Activated naive CD8-positive, alpha-beta T cell treated with anti-CD3 and anti-CD28 coated beads, Interleukin-2, amount 50 U/mL, for 24 hours (primary cell): ENCODE data around the gene SLC25A25.
A peak's percentile ranks its signal among the peaks of the same experiment; 100 is the strongest.
"Not testable (repeated sequence)": the region's sequence is repeated elsewhere in the genome, so short reads cannot be mapped to it uniquely, and the experiment has no call there.

Experiments
- ATAC-seq: fragments of 150-1000 bp; cut with Tn5 transposase; one replicate; pipeline ENCODE4 v1.10.0; 2021
- DNase-seq: peaks from one replicate; pipeline ENCODE4 v3.0.0; 2021
- H3K27ac Mint-ChIP-seq: one replicate; pipeline ENCODE4 v1.8.0; 2021; ENCODE audit warnings: mild to moderate bottlenecking, mixed read lengths
- H3K27me3 Mint-ChIP-seq: one replicate; pipeline ENCODE4 v1.8.0; 2021; ENCODE audit warnings: mixed read lengths
- H3K36me3 Mint-ChIP-seq: one replicate; pipeline ENCODE4 v1.8.0; 2021; ENCODE audit warnings: low read depth, mixed read lengths
- H3K4me1 Mint-ChIP-seq: one replicate; pipeline ENCODE4 v1.8.0; 2021; ENCODE audit warnings: mixed read lengths
- H3K4me3 Mint-ChIP-seq: one replicate; pipeline ENCODE4 v1.8.0; 2021; ENCODE audit warnings: mild to moderate bottlenecking, moderate library complexity, mixed read lengths
- H3K9me3 Mint-ChIP-seq: one replicate; pipeline ENCODE4 v1.8.0; 2021; ENCODE audit warnings: mixed read lengths

SLC25A25 gene

DNA sequence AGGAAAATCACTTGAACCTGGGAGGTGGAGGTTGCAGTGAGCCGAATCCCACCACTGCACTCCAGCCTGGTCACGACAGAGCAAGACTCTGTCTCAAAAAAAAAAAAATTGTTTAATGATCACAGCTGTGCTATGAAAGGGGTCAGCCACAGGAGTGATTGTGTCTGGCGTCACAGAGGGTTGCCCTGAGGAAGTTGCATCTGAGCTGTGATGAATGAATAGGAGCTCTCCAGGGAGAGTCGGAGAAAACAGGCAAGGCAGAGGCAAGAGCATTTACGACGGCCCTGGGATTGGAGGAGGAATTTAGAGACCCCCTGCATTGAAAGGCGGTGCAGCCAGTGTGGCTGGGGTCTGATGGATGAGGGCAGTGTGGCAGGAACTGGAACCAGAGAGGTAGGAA, 26.0 kb upstream of the SLC25A25 start:
- Mint-ChIP-seq H3K36me3 (no peaks in the 10 kb centered on the region), H3K4me1 (peaks cover 12% of the 10 kb centered on the region), H3K9me3 (no peaks in the 10 kb centered on the region), H3K27ac (no peak overlapping the region), H3K27me3 (no peaks in the 10 kb centered on the region), H3K4me3 (no peak overlapping the region)
- ATAC-seq (no peak), DNase-seq (no peak)

DNA sequence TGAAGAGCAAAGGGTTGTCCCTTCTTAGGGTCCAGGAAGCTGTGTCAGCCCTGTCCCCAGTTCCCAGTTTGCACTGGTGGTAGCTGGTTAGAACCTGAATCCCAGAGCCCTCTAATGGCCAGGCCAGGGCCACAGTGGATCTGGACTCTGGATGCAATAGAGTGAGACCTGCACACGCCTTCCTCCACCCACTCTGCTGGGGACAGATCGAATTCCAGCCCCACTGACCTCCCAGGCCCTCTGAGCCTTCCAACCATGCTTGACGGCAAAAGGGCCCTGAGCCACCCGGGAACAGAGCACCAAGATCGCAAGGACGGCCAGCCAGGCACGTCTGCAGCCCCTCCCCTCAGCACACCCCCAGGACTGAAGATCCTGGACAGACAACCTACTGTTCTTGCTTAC, 24.6 kb upstream of the SLC25A25 start:
- Mint-ChIP-seq H3K36me3 (no peaks in the 10 kb centered on the region), H3K27ac (no peak overlapping the region), H3K27me3 (no peaks in the 10 kb centered on the region), H3K4me3 (no peak overlapping the region), H3K9me3 (no peaks in the 10 kb centered on the region), H3K4me1 (peaks cover 12% of the 10 kb centered on the region)
- DNase-seq: no peak
- no peak for ATAC-seq

DNA sequence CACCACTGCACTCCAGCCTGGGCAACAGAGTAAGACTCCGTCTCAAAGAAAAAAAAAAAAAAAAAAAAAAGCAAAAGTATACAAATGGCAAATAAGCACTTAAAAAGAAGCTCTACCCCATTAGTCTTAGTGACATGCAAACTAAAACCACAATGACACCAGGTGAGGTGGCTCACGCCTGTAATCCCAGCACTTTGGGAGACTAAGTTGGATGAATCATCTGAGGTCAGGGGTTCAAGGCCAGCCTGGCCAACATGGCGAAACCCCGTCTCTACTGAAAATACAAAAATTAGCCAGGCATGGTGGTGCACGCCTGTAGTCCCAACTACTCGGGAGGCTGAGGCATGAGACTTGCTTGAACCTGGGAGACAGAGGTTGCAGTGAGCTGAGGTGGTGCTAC, 22.6 kb upstream of the SLC25A25 start:
- peaks cover 12% of the 10 kb centered on the region for H3K4me1 Mint-ChIP-seq
- H3K36me3 Mint-ChIP-seq, DNase-seq, ATAC-seq, H3K27ac Mint-ChIP-seq, H3K9me3 Mint-ChIP-seq, H3K4me3 Mint-ChIP-seq, H3K27me3 Mint-ChIP-seq: not testable (repeated sequence)

GRCh38 chr9:128045831-128046230, 22.2 kb upstream of the SLC25A25 start:
- Mint-ChIP-seq H3K36me3 (no peaks in the 10 kb centered on the region), H3K4me3 (no peak overlapping the region), H3K9me3 (no peaks in the 10 kb centered on the region), H3K27ac (no peak overlapping the region), H3K27me3 (peaks cover 2% of the 10 kb centered on the region), H3K4me1 (peaks cover 12% of the 10 kb centered on the region)
- DNase-seq: no peak
- no peak for ATAC-seq

DNA sequence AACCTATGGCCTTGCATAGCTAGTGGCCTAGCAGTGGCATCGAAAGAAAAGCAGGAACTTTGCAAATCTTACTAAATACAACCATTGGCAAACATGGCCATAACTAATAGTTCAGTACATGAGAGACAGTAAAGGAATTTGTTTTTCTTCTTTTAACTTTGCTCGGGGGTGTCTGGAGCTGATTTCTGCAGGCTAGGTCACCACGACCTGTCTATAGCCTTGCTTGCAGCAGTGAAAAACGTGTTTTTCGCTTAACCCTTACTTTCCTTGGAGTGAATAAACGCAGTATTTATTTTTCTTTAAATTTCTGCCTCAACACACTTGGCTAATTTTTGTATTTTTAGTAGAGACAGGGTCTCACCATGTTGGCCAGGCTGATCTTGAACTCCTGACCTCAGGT, 20.8 kb upstream of the SLC25A25 start:
- H3K36me3 Mint-ChIP-seq: no peaks in the 10 kb centered on the region
- DNase-seq (no peak), ATAC-seq (no peak)
- H3K4me1 Mint-ChIP-seq: peaks cover under 1% of the 10 kb centered on the region
- peaks cover 2% of the 10 kb centered on the region for H3K27me3 Mint-ChIP-seq
- no peak overlapping the region for H3K27ac Mint-ChIP-seq
- H3K4me3 Mint-ChIP-seq: no peak overlapping the region
- no peaks in the 10 kb centered on the region for H3K9me3 Mint-ChIP-seq

DNA sequence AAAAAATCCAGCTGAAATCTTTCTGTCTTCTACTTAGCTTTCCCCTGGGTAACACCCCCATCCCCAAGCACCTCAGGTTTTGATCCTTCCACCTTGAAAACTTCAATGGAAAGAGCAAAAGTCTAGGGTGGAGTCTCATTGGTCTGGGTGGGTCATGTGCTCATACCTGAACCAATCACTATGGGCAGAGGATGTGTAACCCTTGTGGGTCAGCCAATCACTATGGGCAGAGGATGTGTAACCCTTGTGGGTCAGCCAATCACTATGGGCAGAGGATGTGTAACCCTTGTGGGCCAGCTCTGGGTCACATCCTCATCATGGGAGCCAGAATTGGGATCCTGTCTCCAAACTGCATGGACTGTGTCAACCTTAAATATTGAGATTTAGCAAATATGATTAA, 19.4 kb upstream of the SLC25A25 start:
- no peak for DNase-seq
- peak; percentile 76 for ATAC-seq

DNA sequence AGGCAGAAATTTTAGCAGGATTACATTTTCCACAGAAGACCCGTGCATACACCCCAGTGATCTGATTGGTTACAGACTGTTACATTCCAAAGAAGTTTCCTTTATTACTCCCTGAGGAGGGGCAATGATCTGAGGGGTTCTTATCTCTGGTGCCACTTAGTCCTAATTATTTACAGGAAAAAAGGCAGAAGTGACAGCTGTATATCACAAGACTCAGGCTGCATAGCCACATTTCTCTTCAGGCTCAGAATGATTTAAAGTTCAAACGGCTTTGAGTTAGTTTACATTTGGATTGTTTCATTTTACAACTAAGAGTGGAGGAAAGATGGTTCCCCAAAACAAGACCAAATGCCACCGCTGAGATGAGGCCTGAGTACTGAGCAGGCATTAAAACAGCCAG, 18.2 kb upstream of the SLC25A25 start:
- Mint-ChIP-seq H3K4me3 (no peak overlapping the region), H3K27me3 (peaks cover 2% of the 10 kb centered on the region), H3K9me3 (no peaks in the 10 kb centered on the region), H3K27ac (no peak overlapping the region), H3K36me3 (no peaks in the 10 kb centered on the region), H3K4me1 (peaks cover 1% of the 10 kb centered on the region)
- DNase-seq (no peak), ATAC-seq (no peak)

More for the DNA sequence above, 19.4 kb upstream of the SLC25A25 start:
- Mint-ChIP-seq H3K4me1 (no peaks in the 10 kb centered on the region), H3K27ac (no peak overlapping the region), H3K36me3 (no peaks in the 10 kb centered on the region), H3K9me3 (no peaks in the 10 kb centered on the region), H3K4me3 (no peak overlapping the region), H3K27me3 (peaks cover 2% of the 10 kb centered on the region)

GRCh38 chr9:128051932-128052709, 15.9 kb upstream of the SLC25A25 start:
- ATAC-seq (no peak), DNase-seq (no peak)
- no peaks in the 10 kb centered on the region for H3K9me3 Mint-ChIP-seq
- no peak overlapping the region for H3K27ac Mint-ChIP-seq
- no peak overlapping the region for H3K4me3 Mint-ChIP-seq
- peaks cover 2% of the 10 kb centered on the region for H3K27me3 Mint-ChIP-seq
- H3K4me1 Mint-ChIP-seq: peaks cover 1% of the 10 kb centered on the region
- no peaks in the 10 kb centered on the region for H3K36me3 Mint-ChIP-seq

- Mint-ChIP-seq H3K9me3 (no peaks in the 10 kb centered on the region), H3K36me3 (no peaks in the 10 kb centered on the region), H3K27ac (no peak overlapping the region), H3K4me1 (peaks cover 1% of the 10 kb centered on the region), H3K4me3 (no peak overlapping the region), H3K27me3 (peaks cover 1% of the 10 kb centered on the region)
- DNase-seq: no peak
- no peak for ATAC-seq
Observed at GRCh38 chr9:128053560-128053959, 14.5 kb upstream of the SLC25A25 start.

DNA sequence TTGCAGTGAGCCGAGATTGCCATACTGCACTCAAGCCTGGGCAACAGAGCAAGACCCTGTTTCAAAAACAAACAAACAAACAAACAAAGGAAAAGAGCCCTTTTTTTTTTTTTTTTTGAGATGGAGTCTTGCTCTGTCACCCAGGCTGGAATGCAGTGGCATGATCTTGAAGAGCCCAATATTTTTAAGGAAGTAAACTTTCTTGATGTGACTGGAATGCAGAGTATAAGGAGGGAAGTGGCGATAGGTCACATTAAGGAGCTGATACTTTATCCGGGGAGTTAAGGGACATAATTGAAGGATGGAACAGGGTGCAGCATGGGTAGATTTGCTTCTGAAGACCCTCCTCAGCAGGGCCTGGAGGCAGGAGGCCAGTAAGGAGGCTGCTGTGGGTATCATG, 13.9 kb upstream of the SLC25A25 start:
- Mint-ChIP-seq H3K27me3 (no peaks in the 10 kb centered on the region), H3K4me3 (no peak overlapping the region), H3K4me1 (peaks cover 1% of the 10 kb centered on the region), H3K27ac (no peak overlapping the region), H3K9me3 (no peaks in the 10 kb centered on the region), H3K36me3 (no peaks in the 10 kb centered on the region)
- no peak for DNase-seq
- ATAC-seq: no peak

DNA sequence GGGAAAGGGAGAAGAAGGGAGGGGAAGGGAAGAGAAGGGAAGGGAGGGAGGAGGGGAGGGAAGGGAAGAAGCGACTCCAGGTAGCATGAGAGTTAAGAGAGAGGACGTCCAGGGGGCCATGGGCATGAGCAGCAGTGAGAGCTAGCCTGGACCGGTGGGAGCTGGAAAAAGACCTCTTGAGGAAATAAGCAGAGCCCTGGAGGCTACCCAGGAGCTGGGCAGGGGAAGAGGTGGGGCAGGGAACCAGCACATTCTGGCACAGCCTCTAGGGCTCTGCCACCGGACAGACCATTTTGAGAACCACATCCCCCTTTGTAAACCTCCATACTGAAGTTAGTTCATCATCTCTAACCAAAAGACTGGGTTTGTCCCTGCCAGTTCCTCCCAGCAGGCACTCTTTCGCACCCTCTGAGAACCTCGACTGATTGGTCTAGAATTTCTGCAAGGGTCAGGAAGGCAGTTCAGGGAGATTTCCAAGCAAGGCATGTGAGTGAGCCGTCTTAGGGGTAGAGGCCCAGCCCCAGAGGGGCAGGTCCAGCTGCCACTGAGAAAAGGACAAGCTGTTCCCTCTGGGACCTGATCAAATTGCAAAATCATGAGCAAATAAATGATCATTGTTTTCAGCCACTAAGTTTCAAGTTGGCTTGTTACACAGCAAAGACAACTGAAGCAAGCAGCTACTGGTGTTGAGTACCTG, 12.5 kb upstream of the SLC25A25 start:
- no peak for ATAC-seq
- Mint-ChIP-seq H3K36me3 (no peaks in the 10 kb centered on the region), H3K4me1 (peaks cover 1% of the 10 kb centered on the region), H3K4me3 (no peak overlapping the region), H3K27me3 (no peaks in the 10 kb centered on the region), H3K27ac (no peak overlapping the region), H3K9me3 (no peaks in the 10 kb centered on the region)
- DNase-seq: no peak

GRCh38 chr9:128056086-128056485, 11.9 kb upstream of the SLC25A25 start:
- Mint-ChIP-seq H3K27ac (no peak overlapping the region), H3K27me3 (no peaks in the 10 kb centered on the region), H3K4me3 (no peak overlapping the region), H3K36me3 (no peaks in the 10 kb centered on the region), H3K9me3 (no peaks in the 10 kb centered on the region), H3K4me1 (peaks cover 5% of the 10 kb centered on the region)
- DNase-seq (no peak), ATAC-seq (no peak)

DNA sequence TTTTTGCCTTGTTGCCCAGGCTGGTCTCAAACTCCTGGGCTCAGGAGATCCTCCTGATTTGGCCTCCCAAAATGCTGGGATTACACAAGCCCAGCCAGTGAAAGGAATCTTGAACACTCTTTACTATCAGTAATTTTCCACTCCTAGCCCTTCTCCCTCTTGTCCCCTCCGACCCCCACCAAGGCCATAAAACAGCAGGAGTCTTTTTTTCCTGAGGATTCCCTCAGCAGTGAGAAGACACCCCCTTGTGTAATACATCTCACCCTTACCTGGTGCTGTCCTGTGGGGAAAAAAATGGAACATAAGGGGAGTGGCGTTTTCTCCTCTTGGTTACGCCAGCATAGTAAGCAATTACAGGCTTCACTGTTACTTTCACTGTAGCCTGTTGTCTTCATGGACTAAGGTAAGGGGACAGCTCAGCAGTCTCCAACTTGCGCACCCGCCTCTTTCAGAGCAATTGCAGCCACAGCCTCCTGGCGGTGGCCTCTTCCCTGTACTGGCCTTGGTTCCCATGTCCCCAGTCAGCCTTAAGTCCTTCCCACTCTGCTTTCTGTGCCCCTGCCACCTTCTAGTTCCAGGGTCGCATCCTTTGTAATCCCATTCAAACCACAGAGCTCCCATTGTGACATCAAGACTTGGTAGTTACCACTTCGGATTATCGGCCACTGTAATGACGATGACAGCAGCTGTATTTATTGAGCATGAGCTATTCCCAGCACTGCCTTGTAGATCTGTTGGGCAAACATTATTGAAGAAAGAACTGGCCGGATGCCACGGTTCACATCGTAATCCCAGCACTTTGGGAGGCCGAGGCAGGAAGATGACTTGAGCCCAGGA, 10.9 kb upstream of the SLC25A25 start:
- Mint-ChIP-seq H3K4me3 (no peak overlapping the region), H3K36me3 (peaks cover under 1% of the 10 kb centered on the region), H3K27me3 (no peaks in the 10 kb centered on the region), H3K4me1 (peaks cover 15% of the 10 kb centered on the region), H3K27ac (no peak overlapping the region), H3K9me3 (no peaks in the 10 kb centered on the region)
- no peak for DNase-seq
- no peak for ATAC-seq

DNA sequence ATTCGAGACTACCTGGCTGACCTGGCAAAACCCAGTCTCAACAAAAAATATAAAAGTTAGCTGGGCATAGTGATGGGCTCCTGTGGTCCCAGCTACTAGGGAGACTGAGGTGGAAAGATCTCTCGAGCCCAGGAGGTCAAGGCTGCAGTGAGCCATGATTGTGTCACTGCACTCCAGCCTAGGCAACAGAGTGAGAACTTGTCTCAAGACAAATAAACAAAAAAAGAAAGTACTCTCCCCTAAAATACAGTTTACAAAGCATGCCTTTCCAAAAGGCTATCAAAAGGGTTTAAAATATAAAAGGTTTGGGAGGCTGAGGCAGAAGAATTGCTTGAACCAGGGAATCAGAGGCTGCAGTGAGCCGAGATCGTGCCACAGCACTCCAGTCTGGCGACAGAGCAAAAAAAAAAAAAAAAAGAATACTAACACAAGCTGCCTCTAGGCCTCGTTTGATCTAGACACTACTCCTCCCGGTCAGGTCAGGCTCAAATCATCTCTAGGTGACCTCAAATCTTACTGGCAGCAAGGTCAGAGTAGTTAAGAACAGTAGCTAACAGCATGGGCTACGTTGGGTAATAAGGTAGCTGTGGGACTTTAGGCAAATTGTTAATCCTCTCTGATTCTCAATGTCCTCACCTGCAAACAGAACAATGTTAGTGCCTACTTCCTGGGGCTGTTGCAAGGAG, 10.2 kb upstream of the SLC25A25 start:
- Mint-ChIP-seq H3K9me3 (no peaks in the 10 kb centered on the region), H3K4me3 (no peak overlapping the region), H3K36me3 (peaks cover 2% of the 10 kb centered on the region), H3K27ac (no peak overlapping the region), H3K27me3 (no peaks in the 10 kb centered on the region), H3K4me1 (peaks cover 22% of the 10 kb centered on the region)
- ATAC-seq (no peak), DNase-seq (no peak)
